HEK293 (cell line): ENCODE measurements around the gene SLC46A1.

ENCODE experiments used
- AEBP2 ChIP-seq: fragments of 450-650 bp; formaldehyde crosslinking; IDR thresholded peaks from 2 replicates; pipeline ENCODE4 v1.5.1; 2016; ENCODE audit warnings: missing biosample characterization, missing genetic modification characterization, borderline replicate concordance
- KLF10 ChIP-seq: fragments of 450-650 bp; IDR thresholded peaks from 2 replicates; pipeline ENCODE4 v1.5.1; 2018; ENCODE audit warnings: missing biosample characterization, mild to moderate bottlenecking, missing genetic modification characterization
- KLF8 ChIP-seq: fragments of 450-650 bp; formaldehyde crosslinking; IDR thresholded peaks from 2 replicates; pipeline ENCODE4 v1.5.1; 2016; ENCODE audit warnings: missing biosample characterization, missing genetic modification characterization
- MYNN ChIP-seq: fragments of 450-650 bp; formaldehyde crosslinking; IDR thresholded peaks from 2 replicates; pipeline ENCODE4 v1.5.1; 2016; ENCODE audit warnings: missing biosample characterization, missing genetic modification characterization, borderline replicate concordance
- PRDM6 ChIP-seq: fragments of 450-650 bp; formaldehyde crosslinking; IDR thresholded peaks from 2 replicates; pipeline ENCODE4 v1.5.1; 2017; ENCODE audit warnings: missing biosample characterization, missing genetic modification characterization
- SCRT2 ChIP-seq: fragments of 450-650 bp; formaldehyde crosslinking; IDR thresholded peaks from 2 replicates; pipeline ENCODE4 v1.5.1; 2016; ENCODE audit warnings: missing biosample characterization, missing genetic modification characterization
- SETDB1 ChIP-seq: IDR thresholded peaks from one replicate; pipeline ENCODE4 v1.6.1; 2017; ENCODE audit warnings: mild to moderate bottlenecking, low read length, moderate library complexity, mixed read lengths; ENCODE audit not compliant: insufficient read length
- SP2 ChIP-seq: fragments of 450-650 bp; formaldehyde crosslinking; IDR thresholded peaks from 2 replicates; pipeline ENCODE4 v1.5.1; 2016; ENCODE audit warnings: missing biosample characterization, missing genetic modification characterization
- SP7 ChIP-seq: fragments of 450-650 bp; formaldehyde crosslinking; IDR thresholded peaks from 2 replicates; pipeline ENCODE4 v1.5.1; 2016; ENCODE audit warnings: missing biosample characterization, missing genetic modification characterization
- TSHZ1 ChIP-seq: fragments of 450-650 bp; formaldehyde crosslinking; IDR thresholded peaks from 2 replicates; pipeline ENCODE4 v1.5.1; 2016; ENCODE audit warnings: missing biosample characterization, missing genetic modification characterization, borderline replicate concordance
- YY2 ChIP-seq: fragments of 450-650 bp; formaldehyde crosslinking; IDR thresholded peaks from 2 replicates; pipeline ENCODE4 v1.5.1; 2016; ENCODE audit warnings: missing biosample characterization, missing genetic modification characterization
- ZBTB8A ChIP-seq: fragments of 450-650 bp; formaldehyde crosslinking; IDR thresholded peaks from 2 replicates; pipeline ENCODE4 v1.5.1; 2016; ENCODE audit warnings: missing biosample characterization, missing genetic modification characterization
- ZFP37 ChIP-seq: fragments of 450-650 bp; formaldehyde crosslinking; IDR thresholded peaks from 2 replicates; pipeline ENCODE4 v1.5.1; 2016; ENCODE audit warnings: missing biosample characterization, missing genetic modification characterization
- ZFP41 ChIP-seq: fragments of 450-650 bp; formaldehyde crosslinking; IDR thresholded peaks from 2 replicates; pipeline ENCODE4 v1.5.1; 2016; ENCODE audit warnings: missing biosample characterization, missing genetic modification characterization, borderline replicate concordance
- ZNF112 ChIP-seq: fragments of 450-650 bp; formaldehyde crosslinking; IDR thresholded peaks from 2 replicates; pipeline ENCODE4 v1.5.0; 2017; ENCODE audit warnings: missing biosample characterization, missing genetic modification characterization
- ZNF157 ChIP-seq: fragments of 450-650 bp; formaldehyde crosslinking; IDR thresholded peaks from 2 replicates; pipeline ENCODE4 v1.5.1; 2016; ENCODE audit warnings: missing biosample characterization, missing genetic modification characterization
- ZNF174 ChIP-seq: fragments of 450-650 bp; formaldehyde crosslinking; IDR thresholded peaks from 2 replicates; pipeline ENCODE4 v1.5.0; 2017; ENCODE audit warnings: missing biosample characterization, mild to moderate bottlenecking, missing genetic modification characterization
- ZNF280C ChIP-seq: fragments of 450-650 bp; formaldehyde crosslinking; IDR thresholded peaks from 2 replicates; pipeline ENCODE4 v1.5.1; 2016; ENCODE audit warnings: missing biosample characterization, missing genetic modification characterization
- ZNF354C ChIP-seq: fragments of 450-650 bp; formaldehyde crosslinking; IDR thresholded peaks from 2 replicates; pipeline ENCODE4 v1.5.1; 2016; ENCODE audit warnings: missing biosample characterization, missing genetic modification characterization, low read depth, borderline replicate concordance
- ZNF366 ChIP-seq: fragments of 450-650 bp; formaldehyde crosslinking; conservative IDR thresholded peaks from 2 replicates; pipeline ENCODE4 v1.5.1; 2016; ENCODE audit warnings: missing biosample characterization, missing genetic modification characterization
- ZNF513 ChIP-seq: fragments of 450-650 bp; IDR thresholded peaks from 2 replicates; pipeline ENCODE4 v1.5.1; 2018; ENCODE audit warnings: missing biosample characterization, missing genetic modification characterization
- ZNF549 ChIP-seq: fragments of 450-650 bp; IDR thresholded peaks from 2 replicates; pipeline ENCODE4 v1.5.1; 2018; ENCODE audit warnings: missing biosample characterization, missing genetic modification characterization, mild to moderate bottlenecking, inconsistent platforms, moderate library complexity
- ZNF610 ChIP-seq: fragments of 450-650 bp; formaldehyde crosslinking; IDR thresholded peaks from 2 replicates; pipeline ENCODE4 v1.5.1; 2016; ENCODE audit warnings: missing biosample characterization, missing genetic modification characterization, borderline replicate concordance
- ZNF658 ChIP-seq: fragments of 450-650 bp; formaldehyde crosslinking; IDR thresholded peaks from 2 replicates; pipeline ENCODE4; 2016; ENCODE audit warnings: missing biosample characterization, missing genetic modification characterization
- ZNF660 ChIP-seq: fragments of 450-650 bp; IDR thresholded peaks from 2 replicates; pipeline ENCODE4 v1.5.1; 2018; ENCODE audit warnings: missing biosample characterization, mild to moderate bottlenecking, missing genetic modification characterization
- ZNF670 ChIP-seq: fragments of 450-650 bp; formaldehyde crosslinking; IDR thresholded peaks from 2 replicates; pipeline ENCODE4 v1.5.1; 2016; ENCODE audit warnings: missing biosample characterization, missing genetic modification characterization, low read depth
- ZNF677 ChIP-seq: fragments of 450-650 bp; IDR thresholded peaks from 2 replicates; pipeline ENCODE4 v1.5.0; 2018; ENCODE audit warnings: missing biosample characterization, mild to moderate bottlenecking, missing genetic modification characterization, moderate library complexity
- ZNF768 ChIP-seq: fragments of 450-650 bp; formaldehyde crosslinking; IDR thresholded peaks from 2 replicates; pipeline ENCODE4 v1.5.1; 2018; ENCODE audit warnings: missing biosample characterization, mild to moderate bottlenecking, missing genetic modification characterization
- ZNF837 ChIP-seq: fragments of 450-650 bp; formaldehyde crosslinking; IDR thresholded peaks from 2 replicates; pipeline ENCODE4 v1.5.1; 2016; ENCODE audit warnings: missing biosample characterization, missing genetic modification characterization

The SLC46A1 gene

DNA sequence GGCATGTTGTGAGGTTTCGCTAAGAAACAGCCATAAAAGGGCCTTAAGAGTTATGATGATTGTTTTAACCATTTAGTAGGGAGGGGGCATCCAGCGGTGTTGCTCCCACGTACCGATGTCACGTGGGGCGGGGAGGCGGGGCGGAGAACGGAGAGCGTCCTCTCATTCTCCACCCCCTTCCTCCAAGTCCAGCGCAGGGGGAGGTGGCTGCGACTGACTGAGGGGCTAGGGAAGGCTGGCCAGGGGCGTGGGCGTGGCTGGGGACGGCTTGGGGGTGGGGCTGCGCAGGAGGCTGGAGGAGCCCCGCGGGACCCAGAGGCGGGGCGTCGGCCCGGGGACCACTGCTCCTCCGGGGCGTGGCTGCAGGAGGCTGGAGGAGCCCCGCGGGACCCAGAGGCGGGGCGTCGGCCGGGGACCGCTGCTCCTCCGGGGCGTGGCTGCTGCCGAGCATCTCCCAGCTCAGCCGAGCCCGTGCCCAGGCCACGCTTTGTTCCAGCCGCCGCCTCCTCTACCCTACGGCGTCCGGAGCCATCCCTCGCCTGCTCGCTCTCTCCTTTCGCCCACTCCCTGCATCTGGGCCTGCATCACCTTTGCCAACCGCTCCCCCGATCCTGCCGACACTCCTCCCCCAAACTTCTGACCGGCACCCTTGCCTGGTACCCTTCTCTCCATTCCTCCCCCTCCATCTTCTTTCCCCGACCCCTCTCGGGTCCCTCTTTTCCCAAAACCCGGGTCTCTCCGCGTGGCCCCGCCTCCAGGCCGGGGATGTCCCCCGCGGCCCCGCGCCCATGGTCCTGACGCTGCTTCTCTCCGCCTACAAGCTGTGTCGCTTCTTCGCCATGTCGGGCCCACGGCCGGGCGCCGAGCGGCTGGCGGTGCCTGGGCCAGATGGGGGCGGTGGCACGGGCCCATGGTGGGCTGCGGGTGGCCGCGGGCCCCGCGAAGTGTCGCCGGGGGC, 34.5 kb downstream of the SLC46A1 start, which contains the start of gene SARM1 (continued):
- TF ChIP-seq AEBP2 (tag by site-specific recombination): no peak
- peak; percentile 53; the same call in 1 of the 2 replicates for TF ChIP-seq YY2
- peak; percentile 50; the same call in 1 of the 2 replicates for TF ChIP-seq ZBTB8A (tag by site-specific recombination)
- TF ChIP-seq ZNF837 (tag by site-specific recombination): no peak
- peak; percentile 67; the same call in 1 of the 2 replicates for TF ChIP-seq ZFP37 (tag by site-specific recombination)
- peak; percentile 84 for TF ChIP-seq SP2 (tag by site-specific recombination)
- no peak for TF ChIP-seq ZNF549 (tag by site-specific recombination)
- TF ChIP-seq MYNN (tag by site-specific recombination): 0 out of 2 replicates have a peak, but pooled peaks have one; percentile 28
- TF ChIP-seq TSHZ1 (tag by site-specific recombination): no peak
- TF ChIP-seq ZNF658 (tag by site-specific recombination): no peak
- TF ChIP-seq ZNF677 (tag by site-specific recombination): no peak
- no peak for TF ChIP-seq ZNF157 (tag by site-specific recombination)
- TF ChIP-seq ZNF174 (tag by site-specific recombination): no peak
- TF ChIP-seq ZNF660 (tag by site-specific recombination): no peak
- TF ChIP-seq ZNF513 (tag by site-specific recombination): no peak
- TF ChIP-seq ZNF610 (tag by site-specific recombination): no peak
- peak; percentile 69 for TF ChIP-seq KLF8 (tag by site-specific recombination)
- no peak for TF ChIP-seq ZNF670 (tag by site-specific recombination)
- peak; percentile 90 for TF ChIP-seq KLF10
- TF ChIP-seq SP7: peak; percentile 47
- 0 out of 2 replicates have a peak, but pooled peaks have one; percentile 11 for TF ChIP-seq SCRT2 (tag by site-specific recombination)
- TF ChIP-seq PRDM6 (tag by site-specific recombination): no peak
- TF ChIP-seq ZNF366 (tag by site-specific recombination): peak; percentile 95
- no peak for TF ChIP-seq ZFP41 (tag by site-specific recombination)
- TF ChIP-seq SETDB1: no peak
- TF ChIP-seq ZNF112 (tag by site-specific recombination): no peak
- TF ChIP-seq ZNF280C (tag by site-specific recombination): no peak
- no peak; the same call in 1 of the 2 replicates for TF ChIP-seq ZNF768 (tag by site-specific recombination)
- no peak for TF ChIP-seq ZNF354C (tag by site-specific recombination)
